Measurements from ENCODE around the gene ACO1. TPM values are rescaled to one million over a fixed set of nuclear protein-coding genes. Genes with fewer than 3 reads are reported as not detected.
A peak's percentile ranks its signal among the peaks of the same experiment; 100 is the strongest.

Gene ACO1
- total RNA-seq, 1 experiment from 2014 or later: 57.6 TPM

- no peak for DNase-seq (ENCODE audit: low read depth)
Measured at GRCh38 chr9:32382565-32383320, 1.7 kb upstream of the ACO1 start.

- DNase-seq (ENCODE audit: low read depth): no peak
Measured at GRCh38 chr9:32384002-32384363, 460 bp upstream of the ACO1 start.

GRCh38 chr9:32385152-32385884, 875 bp downstream of the ACO1 start:
- no peak for DNase-seq (ENCODE audit: low read depth)

- no peak for DNase-seq (ENCODE audit: low read depth)
Measured at GRCh38 chr9:32385885-32386283, 1.4 kb downstream of the ACO1 start.

- no peak for DNase-seq (ENCODE audit: low read depth)
Measured at GRCh38 chr9:32387256-32387655, 2.8 kb downstream of the ACO1 start.

GRCh38 chr9:32389365-32389764, 4.9 kb downstream of the ACO1 start:
- DNase-seq (ENCODE audit: low read depth): no peak

GRCh38 chr9:32393911-32394310, 9.5 kb downstream of the ACO1 start:
- DNase-seq (ENCODE audit: low read depth): no peak

- peak; percentile 46 for DNase-seq (ENCODE audit: low read depth)
Measured at GRCh38 chr9:32394381-32395049, 10.1 kb downstream of the ACO1 start.

- DNase-seq (ENCODE audit: low read depth): peak; percentile 87
Measured at GRCh38 chr9:32395510-32396216, 11.2 kb downstream of the ACO1 start.

GRCh38 chr9:32398207-32398606, 13.8 kb downstream of the ACO1 start:
- DNase-seq (ENCODE audit: low read depth): no peak

- no peak for DNase-seq (ENCODE audit: low read depth)
Measured at GRCh38 chr9:32399110-32399815, 14.8 kb downstream of the ACO1 start.

- no peak for DNase-seq (ENCODE audit: low read depth)
Measured at GRCh38 chr9:32401488-32401887, 17.0 kb downstream of the ACO1 start.

GRCh38 chr9:32403567-32404260, 19.3 kb downstream of the ACO1 start:
- peak; percentile 48 for DNase-seq (ENCODE audit: low read depth)

- no peak for DNase-seq (ENCODE audit: low read depth)
Measured at GRCh38 chr9:32404402-32404801, 20.0 kb downstream of the ACO1 start.

- no peak for DNase-seq (ENCODE audit: low read depth)
Measured at GRCh38 chr9:32404856-32405255, 20.4 kb downstream of the ACO1 start.

GRCh38 chr9:32405506-32405905, 21.1 kb downstream of the ACO1 start:
- no peak for DNase-seq (ENCODE audit: low read depth)

GRCh38 chr9:32406046-32406445, 21.6 kb downstream of the ACO1 start:
- no peak for DNase-seq (ENCODE audit: low read depth)

- no peak for DNase-seq (ENCODE audit: low read depth)
Measured at GRCh38 chr9:32411753-32412152, 27.3 kb downstream of the ACO1 start.

GRCh38 chr9:32412440-32412839, 28.0 kb downstream of the ACO1 start:
- DNase-seq (ENCODE audit: low read depth): no peak

- no peak for DNase-seq (ENCODE audit: low read depth)
Measured at GRCh38 chr9:32413424-32413823, 29.0 kb downstream of the ACO1 start.
